GM15510 (cell line): Measurements from ENCODE around the gene NDUFB11.

Experiments used
- POLR2A ChIP-seq: IDR thresholded peaks from 3 replicates; pipeline ENCODE4 v1.6.1; 2011; ENCODE audit warnings: borderline replicate concordance; ENCODE audit not compliant: insufficient read length; ENCODE audit errors: extremely low read depth

The NDUFB11 gene

GRCh38 chrX:47144626-47145394 lies at the start of gene NDUFB11, which contains the start of gene RBM10:
NDUFB11 (minus strand) TSS chrX:47144702; CDS start chrX:47144679, 23 bp downstream.
RBM10 (plus strand) TSS chrX:47145221; CDS start chrX:47147482, 2,261 bp downstream.
- peak; percentile 76 for TF ChIP-seq POLR2A

GRCh38 chrX:47193475-47194193 lies 49.1 kb upstream of the NDUFB11 start, which contains the start of gene UBA1:
UBA1 (plus strand) TSS chrX:47193829; CDS start chrX:47198803, 4,974 bp downstream.
- peak; percentile 88 for TF ChIP-seq POLR2A

GRCh38 chrX:47191806-47192401 lies 47.4 kb upstream of the NDUFB11 start:
- no peak for TF ChIP-seq POLR2A

GRCh38 chrX:47191331-47191730 lies 46.8 kb upstream of the NDUFB11 start:
- TF ChIP-seq POLR2A: peak; percentile 37

DNA sequence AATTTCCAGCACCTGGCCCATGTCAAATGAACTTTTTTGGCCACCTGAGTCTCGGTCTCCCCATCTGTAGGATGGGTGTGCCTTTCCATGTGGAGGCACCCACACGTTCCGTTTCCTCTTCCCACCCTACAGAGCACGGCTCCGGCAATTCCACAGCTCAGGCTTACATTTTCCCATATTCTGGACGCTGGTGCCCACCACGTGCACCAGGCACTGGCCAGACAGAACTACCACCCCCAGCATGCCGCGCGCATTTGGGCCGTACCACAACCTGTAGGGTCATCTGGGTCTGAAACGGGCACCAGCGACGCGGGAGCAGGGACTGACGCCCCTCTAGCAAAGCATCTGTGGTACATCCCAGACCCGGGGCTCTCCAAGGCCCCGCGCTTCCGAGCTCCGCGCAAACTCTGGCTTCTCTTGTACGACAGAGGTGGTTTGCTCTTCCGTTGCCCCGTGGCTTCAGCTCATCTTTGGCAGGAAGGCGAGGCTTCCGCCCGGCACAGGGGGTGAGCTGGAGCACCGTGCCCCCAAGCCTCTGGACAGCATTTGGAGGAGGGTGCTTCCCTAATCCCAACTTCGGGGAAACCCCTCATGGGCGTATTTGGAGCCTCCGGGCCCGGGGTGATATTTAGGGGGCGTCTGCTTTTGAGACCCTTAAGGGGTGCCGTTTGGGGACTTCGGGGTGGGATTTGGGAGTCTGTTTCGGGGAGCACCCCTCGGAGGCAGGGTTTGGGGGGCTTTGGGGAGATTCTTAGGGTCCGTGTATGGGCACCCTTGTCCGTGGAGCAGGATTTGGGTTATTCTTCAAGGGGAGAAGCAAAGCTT lies 46.2 kb upstream of the NDUFB11 start:
- TF ChIP-seq POLR2A: peak; percentile 78

- TF ChIP-seq POLR2A: no peak
These were observed 45.4 kb upstream of the NDUFB11 start for GRCh38 chrX:47189906-47190305.

DNA sequence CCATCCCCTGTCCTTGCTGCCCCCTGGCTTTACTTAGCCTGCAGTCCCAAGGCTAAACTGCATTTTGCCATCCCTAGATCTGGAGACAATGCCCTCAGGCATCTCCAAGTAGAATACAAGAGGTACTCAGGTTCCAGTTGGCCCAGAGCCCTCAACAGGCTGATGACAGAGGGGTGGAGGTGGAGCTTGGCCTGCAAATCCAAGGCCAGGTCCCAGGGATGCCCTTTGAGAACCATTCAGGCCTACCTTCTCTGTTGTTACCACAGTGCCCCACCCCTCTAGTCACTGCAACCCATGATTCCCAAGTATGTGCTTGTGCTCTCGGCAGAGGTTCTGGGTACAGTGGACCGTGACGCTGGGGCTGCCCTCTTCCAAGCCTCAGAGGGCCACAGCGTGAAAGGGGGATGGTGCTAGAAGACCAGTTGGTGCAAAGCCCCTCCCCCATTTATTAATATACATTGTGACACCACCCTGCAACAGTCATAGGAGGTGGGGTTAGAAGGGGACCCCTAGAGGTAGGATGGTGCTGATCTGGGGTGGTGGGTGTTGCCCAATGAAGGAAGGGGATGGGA lies 42.7 kb upstream of the NDUFB11 start:
- TF ChIP-seq POLR2A: no peak

- TF ChIP-seq POLR2A: no peak
These were observed 41.7 kb upstream of the NDUFB11 start for GRCh38 chrX:47186096-47186740.

DNA sequence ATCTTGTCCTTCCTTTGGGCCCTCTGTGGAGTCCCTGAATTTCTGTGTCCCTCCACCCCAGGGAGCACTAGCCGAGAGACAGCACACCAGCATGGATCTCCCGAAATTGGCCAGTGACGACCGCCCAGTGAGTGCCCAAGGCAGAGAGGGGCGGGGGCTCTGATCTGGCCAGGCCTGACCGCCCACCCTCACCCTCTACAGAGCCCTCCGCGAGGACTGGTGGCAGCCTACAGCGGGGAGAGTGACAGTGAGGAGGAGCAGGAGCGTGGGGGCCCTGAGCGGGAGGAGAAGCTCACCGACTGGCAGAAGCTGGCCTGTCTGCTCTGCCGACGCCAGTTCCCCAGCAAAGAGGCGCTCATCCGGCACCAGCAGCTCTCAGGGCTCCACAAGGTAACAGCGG lies 40.7 kb upstream of the NDUFB11 start:
- TF ChIP-seq POLR2A: no peak

DNA sequence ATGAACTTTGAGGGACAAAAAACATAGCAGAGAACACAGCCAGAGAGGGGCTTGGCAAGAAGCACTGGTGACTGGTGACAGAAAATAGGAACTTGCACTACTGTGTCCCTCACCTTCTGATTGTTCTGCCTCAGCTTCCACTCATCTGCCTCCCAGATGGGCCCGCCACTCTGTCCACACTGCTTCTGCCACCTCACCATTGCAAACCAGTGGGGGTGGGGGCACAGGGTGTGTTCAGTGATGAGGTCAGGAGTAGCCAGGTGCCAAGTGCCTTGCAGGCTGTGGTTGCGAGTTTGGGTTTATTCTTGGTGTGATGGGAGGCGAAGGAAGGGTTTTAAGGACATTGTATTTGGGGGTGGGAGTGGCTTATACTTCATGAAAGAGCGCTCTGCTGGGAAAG lies 40.0 kb upstream of the NDUFB11 start:
- TF ChIP-seq POLR2A: no peak

DNA sequence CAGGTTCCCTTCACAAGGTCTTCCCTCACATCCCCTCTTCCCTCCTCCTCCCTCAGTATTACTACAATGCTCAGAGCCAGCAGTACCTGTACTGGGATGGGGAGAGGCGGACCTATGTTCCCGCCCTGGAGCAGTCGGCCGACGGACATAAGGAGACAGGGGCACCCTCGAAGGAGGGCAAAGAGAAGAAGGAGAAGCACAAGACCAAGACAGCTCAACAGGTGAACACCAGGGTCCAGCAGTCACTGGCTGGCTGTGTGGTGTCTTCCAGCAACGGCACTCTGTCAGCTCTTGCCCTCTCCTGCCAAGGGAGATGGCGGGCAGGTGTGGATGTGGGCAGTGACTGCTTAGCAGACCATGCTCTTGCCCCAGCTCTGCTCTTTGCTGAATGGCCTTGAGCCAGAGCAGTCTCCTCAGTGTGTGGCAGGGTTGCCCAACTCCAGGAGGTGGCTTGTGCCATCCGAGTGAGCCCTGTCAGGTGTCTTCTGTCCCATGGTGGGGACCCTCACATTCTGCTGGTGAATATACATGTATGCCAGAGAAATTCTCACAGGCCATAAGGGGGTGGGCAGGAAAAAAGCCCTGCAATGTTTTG lies 37.7 kb upstream of the NDUFB11 start:
- no peak for TF ChIP-seq POLR2A

- TF ChIP-seq POLR2A: no peak
These were observed 36.8 kb upstream of the NDUFB11 start for GRCh38 chrX:47181301-47181700.

DNA sequence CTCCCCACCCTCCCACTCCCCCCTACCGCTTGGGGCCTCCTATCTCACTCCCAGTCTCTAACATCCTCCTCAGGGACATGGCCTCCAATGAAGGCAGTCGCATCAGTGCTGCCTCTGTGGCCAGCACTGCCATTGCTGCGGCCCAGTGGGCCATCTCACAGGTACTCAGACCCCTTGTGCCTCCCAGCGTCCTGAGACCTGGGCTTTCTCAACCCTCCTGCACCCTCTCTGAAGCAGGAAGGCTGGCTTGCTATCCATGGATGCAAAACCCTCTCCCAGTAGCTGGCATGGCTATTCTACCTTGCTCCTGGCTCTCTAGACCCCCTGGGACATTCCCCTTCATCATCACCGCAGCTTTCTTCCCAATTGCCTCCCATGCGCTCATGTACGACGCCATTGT lies 35.8 kb upstream of the NDUFB11 start:
- no peak for TF ChIP-seq POLR2A
